Omental fat pad (tissue), 4 donors: ENCODE data around the gene LCP2. TPM values are rescaled to one million over a fixed set of nuclear protein-coding genes. Genes with fewer than 3 reads are reported as not detected.

ENCODE experiments used
- ATAC-seq: fragments of 150-250 bp; one replicate; pipeline ENCODE4 v1.9.1; 2016; ENCODE audit warnings: mild to moderate bottlenecking, moderate library complexity; ENCODE audit not compliant: low FRiP score
- DNase-seq: peaks from one replicate; pipeline ENCODE4 v3.0.0-alpha.2; 2019; ENCODE audit warnings: low spot score
- total RNA-seq, 4 donors: library from RNA; depleted of rRNA; stranded (reverse); fragments of >200 nt; gene quantifications; one replicate each; pipeline ENCODE4 v1.1.0, GENCODE V29; 2016
- TF ChIP-seq, protein P1 (sequence below), 3 donors: fragments of 450-650 bp; IDR thresholded peaks; one replicate each; pipeline ENCODE4 v1.5.1; 2016 to 2017; ENCODE audit warnings: antibody characterized with exemption in 3 of 3, mild to moderate bottlenecking in 3 of 3, moderate library complexity in 2 of 3

LCP2 gene
- total RNA-seq, 4 donors from 2014 or later: 33.5 to 81.2 (median 59.1) TPM

DNA sequence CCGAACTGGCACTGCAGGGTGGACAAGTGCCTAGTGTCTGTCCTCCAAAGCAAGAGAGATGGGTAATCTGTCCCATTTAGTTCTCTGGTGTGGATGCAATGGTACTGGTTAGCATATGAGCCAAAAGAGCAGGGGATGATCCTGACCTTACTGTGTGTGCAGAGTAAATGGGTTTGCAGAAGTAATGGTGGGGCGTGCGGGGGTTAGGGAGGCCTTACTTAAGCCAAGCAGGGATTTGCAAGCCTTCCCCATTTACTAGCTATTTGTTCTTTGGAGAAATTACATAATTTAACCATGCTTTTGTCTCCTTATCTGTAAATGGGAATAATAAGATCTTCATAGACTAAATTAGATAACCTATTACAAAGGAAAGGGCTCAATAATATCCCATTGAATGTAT is 19.9 kb upstream of the LCP2 start:
- ATAC-seq (no peak), DNase-seq (no peak)
- TF ChIP-seq, protein P1, sequence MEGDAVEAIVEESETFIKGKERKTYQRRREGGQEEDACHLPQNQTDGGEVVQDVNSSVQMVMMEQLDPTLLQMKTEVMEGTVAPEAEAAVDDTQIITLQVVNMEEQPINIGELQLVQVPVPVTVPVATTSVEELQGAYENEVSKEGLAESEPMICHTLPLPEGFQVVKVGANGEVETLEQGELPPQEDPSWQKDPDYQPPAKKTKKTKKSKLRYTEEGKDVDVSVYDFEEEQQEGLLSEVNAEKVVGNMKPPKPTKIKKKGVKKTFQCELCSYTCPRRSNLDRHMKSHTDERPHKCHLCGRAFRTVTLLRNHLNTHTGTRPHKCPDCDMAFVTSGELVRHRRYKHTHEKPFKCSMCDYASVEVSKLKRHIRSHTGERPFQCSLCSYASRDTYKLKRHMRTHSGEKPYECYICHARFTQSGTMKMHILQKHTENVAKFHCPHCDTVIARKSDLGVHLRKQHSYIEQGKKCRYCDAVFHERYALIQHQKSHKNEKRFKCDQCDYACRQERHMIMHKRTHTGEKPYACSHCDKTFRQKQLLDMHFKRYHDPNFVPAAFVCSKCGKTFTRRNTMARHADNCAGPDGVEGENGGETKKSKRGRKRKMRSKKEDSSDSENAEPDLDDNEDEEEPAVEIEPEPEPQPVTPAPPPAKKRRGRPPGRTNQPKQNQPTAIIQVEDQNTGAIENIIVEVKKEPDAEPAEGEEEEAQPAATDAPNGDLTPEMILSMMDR (IDR thresholded peaks at IDR 0.05): no peak

DNA sequence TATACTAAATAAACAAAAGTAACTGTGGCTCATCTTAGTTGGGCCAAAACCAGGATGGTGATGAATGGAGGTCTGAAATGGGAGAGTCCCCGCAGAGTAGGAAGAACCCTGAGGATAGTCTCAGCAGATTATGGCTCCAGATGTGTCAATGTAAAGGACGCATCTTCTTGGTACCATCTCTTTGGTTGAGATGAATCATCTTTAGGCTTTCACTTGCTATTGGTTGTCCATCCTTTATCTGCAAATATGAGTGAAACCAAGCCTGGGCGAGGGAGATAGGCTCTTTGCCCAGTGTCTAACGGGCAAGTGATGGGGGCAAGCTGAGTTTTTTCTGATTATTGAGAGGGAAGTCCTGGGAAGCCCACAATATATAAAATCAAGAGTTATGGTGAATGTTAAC is 19.4 kb upstream of the LCP2 start:
- ATAC-seq: no peak
- no peak for DNase-seq
- TF ChIP-seq, protein P1 (IDR thresholded peaks at IDR 0.05): no peak

DNA sequence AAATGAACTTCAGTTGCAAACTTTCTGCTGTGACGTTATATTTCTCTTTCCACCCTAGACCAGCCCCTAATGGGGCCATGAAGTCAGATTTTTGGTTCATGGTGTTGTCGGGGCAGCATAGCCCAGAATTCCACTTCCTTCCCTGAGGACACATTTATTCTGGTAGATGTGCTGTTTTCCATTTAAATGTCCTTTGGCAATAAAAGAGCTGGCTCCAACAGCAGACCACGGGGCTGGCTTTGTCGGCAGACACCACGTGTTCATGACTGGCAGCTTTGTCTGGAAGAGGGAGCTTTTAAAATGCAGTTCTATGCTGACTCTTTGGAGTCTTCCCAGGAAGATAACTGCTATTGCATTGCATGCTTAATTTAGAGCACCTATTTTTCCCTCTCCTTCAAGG is 17.6 kb upstream of the LCP2 start:
- ATAC-seq: peak; percentile 34
- no peak for DNase-seq

DNA sequence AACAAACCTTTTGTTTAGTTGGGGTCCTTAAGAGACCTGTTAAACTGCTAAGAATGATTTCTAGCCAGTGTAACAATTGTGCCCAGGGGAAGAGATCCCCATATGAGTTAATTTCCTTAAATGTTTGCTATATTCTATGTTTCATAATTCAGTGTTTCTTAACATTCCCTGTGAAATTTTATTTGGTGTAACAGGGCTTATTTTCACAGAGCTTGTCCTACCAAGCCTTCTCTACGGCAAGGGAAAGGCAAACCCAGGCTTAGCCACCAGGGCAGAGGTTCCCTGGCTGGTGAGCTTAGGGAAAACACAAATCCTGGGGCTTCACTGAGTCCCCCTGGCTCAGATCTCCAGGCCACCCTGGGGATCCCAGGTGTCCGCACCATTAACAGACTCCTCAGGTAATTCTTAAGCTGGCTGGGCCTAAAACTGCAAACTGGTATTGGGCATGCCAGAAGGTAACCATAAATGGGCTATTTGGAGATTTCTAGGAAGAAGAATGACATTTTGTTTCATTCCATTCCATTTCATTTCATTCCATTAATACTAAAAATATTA is 17.0 kb upstream of the LCP2 start:
- no peak for ATAC-seq
- TF ChIP-seq, protein P1 (IDR thresholded peaks at IDR 0.05): no peak
- DNase-seq: no peak

More for the DNA sequence above, 17.6 kb upstream of the LCP2 start:
- TF ChIP-seq, protein P1 (IDR thresholded peaks at IDR 0.05): no peak

DNA sequence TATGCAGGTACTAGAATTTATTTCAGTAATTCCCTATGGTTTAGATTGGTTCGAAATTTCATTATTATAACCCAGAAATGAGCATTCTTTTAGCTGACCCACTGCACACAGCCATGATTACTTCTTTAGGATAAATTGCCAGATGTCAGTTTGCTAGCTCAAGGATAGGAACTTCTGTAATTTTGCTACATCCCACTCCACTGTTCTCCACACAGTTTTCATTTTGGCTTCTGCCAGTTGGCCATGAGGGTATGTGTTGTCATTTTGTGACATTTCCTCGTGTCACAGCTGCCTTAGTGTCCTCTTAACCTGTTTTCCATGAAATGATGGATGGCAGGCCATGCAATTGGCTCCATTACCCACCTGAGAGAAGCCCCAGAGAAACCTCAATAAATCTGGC is 16.2 kb upstream of the LCP2 start:
- TF ChIP-seq, protein P1 (IDR thresholded peaks at IDR 0.05): no peak
- DNase-seq (no peak), ATAC-seq (no peak)

DNA sequence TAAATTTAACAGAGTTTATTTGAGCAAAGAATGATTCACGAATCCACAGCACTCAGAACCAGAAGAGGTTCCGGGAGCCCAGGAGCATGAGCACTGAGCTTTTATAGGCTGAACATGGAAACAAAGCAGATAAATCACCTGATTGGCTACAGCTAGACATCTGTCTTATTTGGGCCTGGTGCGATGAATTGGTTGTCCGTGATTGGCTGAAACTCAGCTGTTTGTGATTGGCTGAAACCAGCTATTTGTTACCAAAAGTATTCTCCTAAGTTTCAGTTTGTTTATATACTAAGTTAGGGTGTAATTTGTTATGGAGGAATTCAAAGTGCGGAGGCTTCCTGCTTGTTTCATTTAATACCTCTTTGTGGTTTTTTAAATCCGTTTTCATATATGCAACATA is 15.8 kb upstream of the LCP2 start:
- DNase-seq (no peak), ATAC-seq (no peak)
- TF ChIP-seq, protein P1 (IDR thresholded peaks at IDR 0.05): no peak

DNA sequence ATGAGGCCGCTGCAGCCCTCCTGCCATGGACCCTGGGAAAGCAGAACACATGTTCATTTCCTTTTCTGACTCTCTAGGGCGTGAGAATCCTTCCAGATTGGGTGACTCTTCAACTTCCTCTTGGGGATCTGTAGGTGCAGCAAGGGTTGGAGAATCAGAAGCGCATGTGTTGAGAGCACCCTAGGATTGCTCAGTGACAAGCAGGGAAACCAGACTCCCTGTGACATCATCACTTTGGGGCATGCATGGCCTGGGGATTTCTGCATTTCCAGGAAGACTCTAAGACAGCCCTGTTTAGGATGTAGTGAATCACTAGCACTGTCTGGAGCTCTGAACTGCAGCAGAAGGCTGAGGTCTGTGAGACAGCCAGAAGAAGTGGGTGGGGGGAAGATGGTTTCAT is 15.1 kb upstream of the LCP2 start:
- DNase-seq (no peak), ATAC-seq (peak; percentile 37)
- TF ChIP-seq, protein P1 (IDR thresholded peaks at IDR 0.05): no peak
